Endothelial cell of umbilical vein (primary cell): ENCODE results near the gene CCDC187. TPM values are rescaled to one million over a fixed set of nuclear protein-coding genes. Genes with fewer than 3 reads are reported as not detected.

ENCODE experiments used
- BruUV-seq: library from RNA; stranded (reverse); fragments of 400-500 nt; replicated peaks from 2 replicates; lab custom pipeline; 2021; lab: Mats Ljungman, UMichigan
- CTCF ChIA-PET: fragments of 300-600, 350-600 bp; sonication (Branson Sonifier 250); formaldehyde crosslinking; loops from one replicate; lab custom pipeline; 2021; ENCODE audit warnings: antibody characterized with exemption, inconsistent platforms; lab: Charles Lee
- POLR2A ChIA-PET: fragments of 300-600, 350-600 bp; sonication (Branson Sonifier 250); formaldehyde crosslinking; loops from one replicate; lab custom pipeline; 2021; ENCODE audit warnings: antibody characterized with exemption, inconsistent platforms; lab: Charles Lee
- DNase-seq: peaks from one replicate; pipeline ENCODE4 v3.0.0-alpha.2; 2011; ENCODE audit warnings: low read depth, low spot score
- FAIRE-seq: peaks from 2 replicates; lab custom pipeline; 2011; peaks lifted over from hg19 to GRCh38; lab: Jason Lieb, UNC
- H2AFZ ChIP-seq: 2 replicates; pipeline ENCODE4 v1.6.0; 2012; ENCODE audit warnings: low read depth, low read length, control low read depth, inconsistent platforms
- H3K27ac ChIP-seq: 2 replicates; pipeline ENCODE4 v1.5.1; 2011; ENCODE audit warnings: low read depth, mild to moderate bottlenecking, control low read depth, low read length, moderate library complexity; ENCODE audit not compliant: insufficient read depth
- H3K27me3 ChIP-seq, 2 experiments: 2 replicates each; pipeline versions ENCODE4 v1.6.0 to v1.6.1; 2011; ENCODE audit warnings: low read length in 2 of 2, mixed read lengths in 1 of 2; ENCODE audit not compliant: control insufficient read depth in 2 of 2, insufficient read depth in 2 of 2
- H3K36me3 ChIP-seq, 2 experiments: 2 replicates in 1 of 2; 3 replicates in 1 of 2; pipeline ENCODE4 v1.5.1; 2011; ENCODE audit warnings: low read length in 2 of 2, mild to moderate bottlenecking in 1 of 2, moderate library complexity in 1 of 2; ENCODE audit not compliant: control insufficient read depth in 2 of 2, insufficient read depth in 2 of 2; ENCODE audit errors: extremely low read depth in 1 of 2
- H3K4me1 ChIP-seq: 3 replicates; pipeline ENCODE4 v1.5.1; 2011; ENCODE audit warnings: mild to moderate bottlenecking, low read length; ENCODE audit not compliant: control insufficient read depth, insufficient read depth; ENCODE audit errors: extremely low read depth
- H3K4me2 ChIP-seq: 2 replicates; pipeline ENCODE4 v1.6.1; 2011; ENCODE audit warnings: low read length, control low read depth, mixed read lengths; ENCODE audit not compliant: insufficient read depth
- H3K4me3 ChIP-seq, 3 experiments: fragments of 200-600 bp in 1 of 3; sonication (generic), shearing (Covaris generic) in 1 of 3; replicated peaks in 1 of 3; 2 replicates each; pipeline ENCODE4 v1.5.1; 2011 to 2016; ENCODE audit warnings: control low read depth in 3 of 3, low read length in 3 of 3, mild to moderate bottlenecking in 2 of 3, inconsistent platforms in 1 of 3, low read depth in 1 of 3, moderate library complexity in 1 of 3; ENCODE audit not compliant: insufficient read depth in 1 of 3
- H3K79me2 ChIP-seq: 2 replicates; pipeline ENCODE4 v1.6.0; 2012; ENCODE audit warnings: low read length, inconsistent platforms; ENCODE audit not compliant: control insufficient read depth, insufficient read depth
- H3K9ac ChIP-seq: replicated peaks from 2 replicates; pipeline ENCODE3; 2011; ENCODE audit warnings: low read length, control low read depth; ENCODE audit not compliant: insufficient read depth; ENCODE audit errors: extremely low read depth
- H3K9me1 ChIP-seq: replicated peaks from 3 replicates; pipeline ENCODE4 v1.6.0; 2011; ENCODE audit warnings: mild to moderate bottlenecking, low read length; ENCODE audit not compliant: control insufficient read depth, insufficient read depth; ENCODE audit errors: extremely low read depth
- H3K9me3 ChIP-seq: replicated peaks from 2 replicates; pipeline ENCODE4 v1.5.1; 2012; ENCODE audit warnings: low read length, inconsistent platforms; ENCODE audit not compliant: control insufficient read depth, insufficient read depth
- H4K20me1 ChIP-seq: replicated peaks from 2 replicates; pipeline ENCODE3; 2011; ENCODE audit warnings: mild to moderate bottlenecking, low read length; ENCODE audit not compliant: control insufficient read depth, insufficient read depth; ENCODE audit errors: extremely low read depth
- CTCF ChIP-seq, 2 donors: IDR thresholded peaks; 1 replicate in 1 of 2; 2 replicates in 1 of 2; pipeline ENCODE4 v1.5.1; 2011; ENCODE audit warnings: low read length in 2 of 2, mild to moderate bottlenecking in 2 of 2, moderate library complexity in 2 of 2, control low read depth in 1 of 2, inconsistent platforms in 1 of 2, low read depth in 1 of 2; ENCODE audit not compliant: insufficient read depth in 1 of 2; ENCODE audit errors: extremely low read depth in 1 of 2
- EZH2 ChIP-seq: IDR thresholded peaks from 2 replicates; pipeline ENCODE4 v1.6.1; 2012; ENCODE audit warnings: borderline replicate concordance, low read depth, mild to moderate bottlenecking, moderate library complexity, low read length, inconsistent platforms; ENCODE audit not compliant: severe bottlenecking
- FOS ChIP-seq: IDR thresholded peaks from 2 replicates; pipeline ENCODE4 v1.6.1; 2011; ENCODE audit warnings: mild to moderate bottlenecking, low read length, moderate library complexity, borderline replicate concordance; ENCODE audit not compliant: insufficient read depth
- GATA2 ChIP-seq: IDR thresholded peaks from 2 replicates; pipeline ENCODE4 v1.7.0; 2011; ENCODE audit warnings: low read depth, mild to moderate bottlenecking, moderate library complexity, mixed read lengths, low read length; ENCODE audit not compliant: insufficient read length, insufficient read depth
- JUN ChIP-seq: IDR thresholded peaks from 2 replicates; pipeline ENCODE4 v1.6.1; 2011; ENCODE audit warnings: borderline replicate concordance, low read depth; ENCODE audit not compliant: insufficient read length, insufficient read depth
- MYC ChIP-seq: IDR thresholded peaks from one replicate; pipeline ENCODE4 v1.6.1; 2011; ENCODE audit warnings: mild to moderate bottlenecking, low read depth, low read length
- POLR2A ChIP-seq: IDR thresholded peaks from 2 replicates; pipeline ENCODE4 v1.6.1; 2012; ENCODE audit warnings: low read depth, mild to moderate bottlenecking, control low read depth, low read length
- POLR2AphosphoS5 ChIP-seq: IDR thresholded peaks from 2 replicates; pipeline ENCODE4 v1.6.1; 2012; ENCODE audit warnings: low read depth, mild to moderate bottlenecking, control low read depth, low read length, moderate library complexity; ENCODE audit not compliant: insufficient read depth
- dilution Hi-C: fragments of 300-500 bp; cut with MboI; formaldehyde crosslinking; loops from one replicate; pipeline ENCODE4 v1.15.0; 2019; ENCODE audit warnings: low sequenced_read_pairs; ENCODE audit not compliant: extremely low pct_ligation_motif_present
- intact Hi-C: fragments of 100-400 bp; cut with micrococcal nuclease; formaldehyde crosslinking; loops from one replicate; pipeline ENCODE4 v1.10.0; 2022
- polyA plus RNA-seq, 4 experiments: library from polyadenylated mRNA; depleted of rRNA in 3 of 4; stranded (reverse) in 3 of 4; unstranded in 1 of 4; fragments of >200 nt; gene quantifications; 2 replicates each; pipeline versions ENCODE4 v1.2.1 to v1.2.3, GENCODE V29; 2011 to 2012; ENCODE audit warnings: missing spikeins in 1 of 4
- total RNA-seq: library from RNA; stranded (reverse); gene quantifications from 2 replicates; pipeline ENCODE4 v1.2.3, GENCODE V29; 2021
- TF ChIP-seq, protein P1 (sequence below): IDR thresholded peaks from 2 replicates; pipeline ENCODE4 v1.6.1; 2011; ENCODE audit not compliant: insufficient read depth, insufficient read length

The CCDC187 gene
- total and polyA plus RNA-seq, 2 donors (not counting 3 experiments of a cell fraction or from before 2014, with no cell fraction given) = not detected

DNA sequence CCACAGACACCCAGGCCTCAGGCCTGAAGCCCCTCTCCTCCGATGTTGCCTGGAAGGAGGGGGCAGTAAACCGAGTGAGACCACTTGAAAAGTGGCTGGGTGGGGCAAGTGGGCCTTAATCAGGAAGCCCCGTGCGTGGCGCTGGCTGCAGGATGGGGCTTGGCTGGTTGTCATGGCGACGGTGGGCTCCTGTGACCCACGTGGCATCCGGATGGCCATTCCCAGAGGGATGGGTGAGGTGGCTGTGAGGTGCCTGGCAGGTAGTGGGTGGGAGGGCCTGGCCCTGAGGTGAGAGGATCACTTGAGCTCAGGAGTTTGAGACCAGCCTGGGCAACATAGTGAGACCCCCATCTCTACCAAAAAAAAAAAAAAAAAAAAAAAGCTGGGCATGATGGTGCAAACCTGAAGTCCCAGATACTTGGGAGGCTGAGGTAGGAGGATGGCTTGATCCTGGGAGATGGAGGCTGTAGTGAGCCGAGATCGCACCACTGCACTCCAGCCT, 28.6 kb upstream of the CCDC187 start:
- no TSS peak for BruUV-seq
- Histone ChIP-seq H3K9ac (no peak overlapping the region), H3K4me3 (no peak overlapping the region), H3K9me3 (no peaks in the 10 kb centered on the region), H4K20me1 (no peaks in the 10 kb centered on the region), H3K27ac (no peak overlapping the region), H3K36me3 (peaks cover 0 to 22% of the 10 kb centered on the region in 2 experiments), H3K9me1 (no peaks in the 10 kb centered on the region), H3K4me2 (no peak overlapping the region), H3K4me1 (peaks cover 7% of the 10 kb centered on the region), H3K27me3 (no peaks in the 10 kb centered on the region), H2AFZ (no peak overlapping the region), H3K79me2 (peaks cover 40% of the 10 kb centered on the region)
- CTCF ChIA-PET = no interaction called here
- POLR2A ChIA-PET = no interaction called here
- intact Hi-C loops = no loop called here
- dilution Hi-C loops = no loop called here
- DNase-seq (no peak), FAIRE-seq (no peak)
- TF ChIP-seq MYC = no peak
- no peak for TF ChIP-seq POLR2AphosphoS5
- TF ChIP-seq, protein P1, sequence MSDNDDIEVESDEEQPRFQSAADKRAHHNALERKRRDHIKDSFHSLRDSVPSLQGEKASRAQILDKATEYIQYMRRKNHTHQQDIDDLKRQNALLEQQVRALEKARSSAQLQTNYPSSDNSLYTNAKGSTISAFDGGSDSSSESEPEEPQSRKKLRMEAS = no peak
- TF ChIP-seq GATA2 = no peak
- TF ChIP-seq CTCF (IDR thresholded peaks at IDR 0.05; ENCODE audit: extremely low read depth in 1 of 2, insufficient read depth in 1 of 2, low read depth in 1 of 2, low read length in 2 of 2) = no peak
- TF ChIP-seq EZH2 = no peak
- TF ChIP-seq JUN = no peak
- no peak for TF ChIP-seq POLR2A
- no peak for TF ChIP-seq FOS
